HG03442 (cell line): ENCODE data around the gene EFCAB11.
"Not testable (repeated sequence)": the region's sequence is repeated elsewhere in the genome, so short reads cannot be mapped to it uniquely, and the experiment has no call there.

Experiments
- ATAC-seq: cut with Tn5 transposase; IDR thresholded peaks from one replicate; pipeline ENCODE4 v1.9.1; 2021; ENCODE audit warnings: mild to moderate bottlenecking, moderate library complexity; ENCODE audit not compliant: unreplicated experiment

EFCAB11 gene

DNA sequence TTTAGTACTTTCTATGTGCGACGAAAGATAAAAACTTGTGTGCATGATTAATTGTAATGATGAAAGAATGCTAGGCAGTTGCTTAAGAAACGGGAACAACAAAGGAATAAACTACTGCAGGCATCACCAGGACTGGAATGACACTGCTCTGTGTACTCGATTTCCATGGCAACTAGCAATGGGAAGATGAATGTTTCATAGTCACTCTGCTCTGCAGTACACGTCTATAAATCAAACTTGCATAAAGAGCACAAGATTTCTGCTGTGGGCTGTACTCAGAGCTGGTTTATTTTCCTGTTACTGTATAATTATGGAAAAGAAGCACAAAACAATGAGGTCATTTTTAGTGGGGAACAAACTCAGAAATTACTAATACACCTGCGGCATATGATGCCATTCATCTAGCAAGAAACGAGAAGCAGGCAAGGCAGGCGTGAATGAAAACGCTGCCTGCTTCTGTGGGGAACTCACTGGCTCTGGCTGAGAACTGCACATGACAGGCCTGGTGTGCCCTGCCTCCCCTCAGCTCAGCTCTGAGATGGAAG is 41.8 kb downstream of the EFCAB11 start:
- ATAC-seq: no peak

GRCh38 chr14:89912221-89912620 is 42.3 kb downstream of the EFCAB11 start:
- ATAC-seq: no peak

GRCh38 chr14:89911010-89911919 is 43.3 kb downstream of the EFCAB11 start:
- no peak for ATAC-seq

DNA sequence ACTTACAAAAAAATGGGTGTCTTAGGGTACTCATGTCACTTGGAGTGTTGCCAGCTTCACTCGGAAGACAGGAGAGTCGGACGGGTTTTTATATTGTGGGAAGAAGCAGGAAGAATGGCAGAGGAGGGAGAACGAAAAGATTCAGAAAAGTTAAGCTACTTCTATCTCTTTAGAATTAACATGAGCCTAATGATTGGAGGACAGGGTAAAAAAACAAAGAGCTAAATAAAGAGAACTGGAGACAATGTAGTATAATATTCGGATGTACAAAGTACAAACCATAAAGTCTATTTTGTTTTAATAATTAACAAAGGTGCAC is 43.9 kb downstream of the EFCAB11 start:
- no peak for ATAC-seq

DNA sequence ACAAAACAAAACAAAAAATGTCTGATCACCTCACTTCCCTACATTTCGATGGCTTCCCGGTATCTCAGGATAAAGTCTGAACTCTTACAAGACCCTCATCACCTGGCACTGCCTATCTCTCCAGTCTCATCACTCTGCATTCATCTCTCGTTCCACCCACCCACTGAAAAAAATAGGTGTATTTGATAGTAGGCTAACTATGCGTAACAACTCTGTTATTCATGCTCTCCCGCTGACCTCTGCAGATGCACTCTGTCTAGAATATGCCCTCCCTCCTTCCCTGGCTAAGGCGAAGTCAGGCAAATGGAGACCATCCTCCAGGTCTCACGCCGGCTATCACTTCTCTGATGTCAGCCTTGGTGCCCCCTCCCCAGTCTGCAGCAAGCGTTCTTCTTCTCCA is 44.9 kb downstream of the EFCAB11 start:
- ATAC-seq: no peak

GRCh38 chr14:89908712-89909450 is 45.6 kb downstream of the EFCAB11 start:
- ATAC-seq: no peak

GRCh38 chr14:89907655-89908054 is 46.9 kb downstream of the EFCAB11 start:
- ATAC-seq: no peak

DNA sequence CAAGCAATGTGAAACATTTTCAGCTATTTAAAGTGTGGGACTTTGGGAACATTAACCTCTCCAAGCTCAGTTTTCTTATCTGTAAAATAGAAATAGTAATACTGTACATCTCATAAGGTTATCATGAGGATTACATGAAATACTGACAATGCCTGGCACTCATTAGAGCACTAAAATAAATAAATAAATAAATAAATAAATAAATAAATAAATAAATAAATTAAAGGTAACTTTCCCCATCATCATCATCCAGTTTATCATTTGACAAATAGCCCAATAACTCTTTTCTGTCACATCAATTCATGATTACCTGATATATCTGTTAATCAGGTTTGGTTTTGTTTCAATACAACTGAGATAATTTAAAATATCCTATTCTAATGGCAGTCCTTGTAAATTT is 48.5 kb downstream of the EFCAB11 start:
- no peak for ATAC-seq

DNA sequence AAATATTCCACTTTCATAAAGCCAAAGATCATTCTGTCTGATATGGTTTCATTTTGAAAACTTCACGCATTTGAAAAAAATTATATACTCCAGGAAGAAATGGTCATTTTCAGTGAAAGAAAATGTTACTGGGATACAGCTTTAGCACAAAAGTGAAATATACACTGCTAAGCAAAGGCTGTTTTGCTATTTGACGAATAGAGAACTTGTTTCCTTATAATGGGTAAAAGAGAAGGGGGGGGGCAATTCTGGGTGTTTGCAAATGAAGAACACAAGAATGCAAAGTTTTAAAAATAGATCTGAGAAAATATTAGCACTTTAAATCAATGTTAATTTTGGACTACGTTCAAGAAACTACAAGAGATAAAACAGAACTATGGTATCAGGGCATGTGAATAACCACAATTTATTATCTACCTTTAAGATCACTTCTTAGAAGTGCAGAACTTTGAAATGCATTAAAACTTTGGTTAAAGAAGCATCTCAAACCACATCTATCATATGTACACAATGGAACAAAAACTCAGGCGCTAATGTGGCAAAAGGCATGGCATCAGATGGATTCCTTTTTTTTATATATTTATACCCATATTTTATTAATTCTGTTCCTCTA is 51.1 kb downstream of the EFCAB11 start:
- ATAC-seq: no peak

GRCh38 chr14:89902881-89903280 is 51.6 kb downstream of the EFCAB11 start:
- ATAC-seq: no peak

GRCh38 chr14:89900802-89901201 is 53.7 kb downstream of the EFCAB11 start:
- no peak for ATAC-seq

DNA sequence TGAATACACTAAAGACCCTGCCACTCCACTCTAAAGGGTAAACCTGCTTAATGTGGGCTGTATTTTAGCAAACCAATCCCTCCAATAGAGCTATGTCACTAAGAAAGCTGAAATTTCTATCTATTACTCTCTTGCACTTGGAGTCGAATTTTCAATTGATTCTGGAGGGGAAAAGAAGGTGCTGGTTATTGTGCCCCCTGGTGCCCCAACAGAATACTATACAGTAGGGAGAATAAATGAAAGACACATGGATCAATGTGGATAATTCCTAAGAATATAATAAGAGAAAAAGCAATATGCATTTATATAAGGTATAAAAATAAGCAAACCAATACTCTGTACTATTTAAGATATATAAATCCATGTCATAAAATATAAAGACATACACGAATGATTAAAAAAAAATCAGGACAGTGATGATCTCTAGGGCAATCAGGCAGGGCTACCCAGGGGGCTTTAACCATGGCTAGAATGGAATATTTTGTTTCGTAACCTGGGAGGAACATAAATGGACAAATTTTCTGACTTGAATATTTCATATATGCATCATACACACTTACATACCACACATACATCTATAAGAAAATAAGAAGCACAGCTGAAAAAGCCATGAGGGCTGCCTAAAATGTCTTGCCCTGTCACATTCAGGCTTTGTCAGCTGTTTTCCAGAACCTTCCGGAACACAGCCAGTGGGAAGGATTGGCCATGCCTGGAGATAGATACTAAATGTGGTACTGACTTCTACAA is 54.4 kb downstream of the EFCAB11 start:
- no peak for ATAC-seq

DNA sequence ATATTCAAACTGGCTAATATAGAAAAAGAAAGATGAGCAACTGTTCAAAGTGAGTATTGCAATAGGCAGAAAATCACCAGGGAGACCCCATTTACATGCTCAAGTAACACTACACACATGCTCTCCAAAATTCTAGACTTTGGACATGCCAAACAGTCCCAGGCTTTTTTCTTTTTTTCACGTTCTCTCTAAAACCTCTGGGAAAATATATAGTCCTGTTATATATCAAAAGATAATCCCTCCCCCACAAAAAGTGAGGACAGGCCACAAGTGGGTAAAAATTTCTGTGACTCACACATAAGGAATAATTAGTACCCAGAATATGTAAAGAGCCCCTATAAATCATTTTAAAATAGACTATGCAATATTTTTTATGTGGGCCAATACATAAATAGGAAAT is 55.2 kb downstream of the EFCAB11 start:
- ATAC-seq: no peak

DNA sequence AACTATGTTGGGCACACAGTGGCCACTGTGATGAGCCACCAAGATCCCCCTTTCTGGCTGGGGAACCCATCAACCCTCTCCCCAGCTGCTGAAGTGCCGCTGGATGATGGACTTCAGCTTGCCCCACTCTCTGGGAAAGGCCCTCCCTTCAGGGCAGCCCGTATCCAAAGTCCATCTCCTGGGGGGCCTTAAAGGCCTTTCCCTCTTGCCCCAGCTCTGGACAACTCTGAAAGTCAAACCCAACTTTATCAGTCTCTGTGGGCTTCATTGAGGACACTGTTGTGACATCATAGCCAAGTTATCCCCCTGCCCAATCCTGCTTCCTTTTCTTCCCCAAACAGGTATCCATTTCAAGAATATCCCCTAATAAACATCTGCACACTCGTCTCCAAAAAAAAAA is 61.1 kb downstream of the EFCAB11 start:
- ATAC-seq: not testable (repeated sequence)

DNA sequence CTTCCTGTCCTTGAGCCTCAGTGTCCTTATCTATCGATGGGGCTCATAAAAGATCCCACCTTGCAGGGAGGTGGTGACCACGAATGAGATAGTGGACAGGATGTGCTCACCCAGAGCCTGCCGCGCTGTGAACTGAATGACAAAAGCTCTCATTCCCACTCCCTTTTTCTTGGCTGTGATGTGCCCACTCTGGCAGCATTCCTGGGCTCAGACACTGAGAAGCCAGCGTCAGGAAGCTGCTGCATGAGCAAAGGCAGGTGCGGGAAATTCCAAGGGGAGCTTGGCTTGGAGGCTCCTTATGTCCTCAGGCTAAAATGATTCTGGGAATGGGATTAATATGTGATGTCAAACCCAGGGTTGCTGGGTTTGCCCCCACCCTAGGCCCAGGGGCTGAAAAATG is 61.6 kb downstream of the EFCAB11 start:
- ATAC-seq: no peak

DNA sequence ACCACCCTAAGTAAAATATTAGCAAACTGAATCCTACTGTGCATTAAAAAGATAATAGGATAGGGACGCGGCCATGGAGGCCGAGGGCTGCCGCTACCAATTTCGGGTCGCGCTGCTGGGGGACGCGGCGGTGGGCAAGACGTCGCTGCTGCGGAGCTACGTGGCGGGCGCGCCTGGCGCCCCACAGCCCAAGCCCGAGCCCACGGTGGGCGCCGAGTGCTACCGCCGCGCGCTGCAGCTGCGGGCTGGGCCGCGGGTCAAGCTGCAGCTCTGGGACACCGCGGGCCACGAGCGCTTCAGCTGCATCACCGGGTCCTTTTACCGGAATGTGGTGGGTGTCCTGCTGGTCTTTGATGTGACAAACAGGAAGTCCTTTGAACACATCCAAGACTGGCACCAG is 62.8 kb downstream of the EFCAB11 start:
- not testable (repeated sequence) for ATAC-seq

DNA sequence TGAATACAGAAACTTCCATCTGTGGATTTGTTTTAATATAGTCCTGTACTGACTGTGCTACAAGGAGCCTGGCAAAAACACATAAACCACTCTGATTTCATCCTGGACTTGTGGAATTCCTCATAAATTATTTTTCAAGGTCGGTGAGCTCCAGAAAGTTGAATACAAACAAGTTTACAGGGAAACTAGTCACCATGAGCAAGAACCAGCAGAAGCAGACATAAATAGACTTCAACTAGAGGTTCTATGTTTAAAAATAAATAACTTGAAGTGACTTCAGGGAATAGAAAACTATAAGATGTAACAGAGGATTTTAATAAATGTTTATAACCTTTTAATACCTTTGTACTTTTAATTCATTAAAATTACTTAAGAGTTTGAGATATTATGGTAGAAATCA is 63.5 kb downstream of the EFCAB11 start:
- no peak for ATAC-seq

DNA sequence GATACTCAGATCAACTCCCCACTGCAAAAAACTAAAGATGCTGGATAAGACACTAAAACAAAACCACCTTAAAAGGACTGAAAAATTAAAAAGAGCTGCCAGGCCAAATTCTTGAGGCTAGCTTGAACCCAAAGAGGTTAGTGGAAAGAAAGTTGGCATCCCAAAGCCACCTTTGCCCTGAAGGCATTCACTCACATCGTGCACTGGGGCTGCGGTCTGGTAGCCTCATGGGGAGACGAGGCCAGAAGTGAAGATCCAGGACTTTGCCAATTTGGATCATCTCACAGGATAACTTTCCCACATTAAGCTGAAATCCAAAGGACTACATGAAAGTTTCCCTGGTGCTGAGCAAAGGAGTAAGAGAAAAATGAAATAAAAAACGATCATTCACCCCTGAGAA is 63.9 kb downstream of the EFCAB11 start:
- ATAC-seq: no peak

- no peak for ATAC-seq
These were observed 64.9 kb downstream of the EFCAB11 start for GRCh38 chr14:89889626-89890025.

DNA sequence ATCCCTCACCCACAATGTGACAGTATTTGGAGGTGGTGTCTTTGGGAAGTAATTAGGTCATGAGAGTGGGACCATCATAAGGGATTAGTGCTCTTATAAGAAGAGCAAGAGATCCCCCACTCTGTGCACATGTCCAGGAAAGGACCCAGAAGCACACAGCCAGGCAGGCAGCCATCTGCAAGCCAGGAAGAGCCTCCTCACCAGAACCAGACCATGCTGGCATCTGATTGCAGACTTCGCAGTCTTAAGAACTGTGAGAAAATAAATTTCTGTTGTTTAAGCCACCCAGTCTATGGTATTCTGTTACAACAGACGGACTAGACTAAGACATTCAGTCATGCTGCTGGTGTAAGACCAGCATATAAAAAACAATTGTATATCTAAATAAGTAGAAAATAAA is 69.8 kb downstream of the EFCAB11 start:
- no peak for ATAC-seq

DNA sequence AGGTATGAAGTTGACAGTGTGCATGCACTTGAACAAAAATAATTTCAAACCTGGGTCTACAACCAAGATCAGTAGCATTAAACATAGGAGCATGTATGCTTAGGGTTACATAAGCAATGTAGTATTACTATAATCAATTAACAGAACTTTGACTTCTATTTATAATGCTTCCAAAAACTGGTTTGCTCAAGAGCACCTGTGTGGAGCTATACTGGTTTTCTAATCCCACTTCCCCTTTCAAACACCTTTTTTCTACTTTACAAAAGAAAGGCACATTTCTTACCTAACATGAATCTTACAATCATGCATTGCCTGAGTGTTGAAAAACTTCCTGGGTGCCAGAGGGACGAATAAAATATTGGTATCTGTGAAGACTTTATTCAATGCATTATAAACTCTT is 72.7 kb downstream of the EFCAB11 start:
- peak; percentile 64 for ATAC-seq
